Measurements from ENCODE around the gene ZNF439.
A peak's percentile ranks its signal among the peaks of the same experiment; 100 is the strongest.
"Not testable (repeated sequence)": the region's sequence is repeated elsewhere in the genome, so short reads cannot be mapped to it uniquely, and the experiment has no call there.

Gene ZNF439

GRCh38 chr19:11848594-11849469, at the start of gene ZNF439:
TSS of gene ZNF439 (plus strand) at chr19:11848726. CDS start at chr19:11848868, 142 bp downstream.
- no peak for FAIRE-seq

GRCh38 chr19:11806354-11807098, 42.0 kb upstream of the ZNF439 start:
- no peak for FAIRE-seq

GRCh38 chr19:11807099-11807380, 41.5 kb upstream of the ZNF439 start:
- no peak for FAIRE-seq

DNA sequence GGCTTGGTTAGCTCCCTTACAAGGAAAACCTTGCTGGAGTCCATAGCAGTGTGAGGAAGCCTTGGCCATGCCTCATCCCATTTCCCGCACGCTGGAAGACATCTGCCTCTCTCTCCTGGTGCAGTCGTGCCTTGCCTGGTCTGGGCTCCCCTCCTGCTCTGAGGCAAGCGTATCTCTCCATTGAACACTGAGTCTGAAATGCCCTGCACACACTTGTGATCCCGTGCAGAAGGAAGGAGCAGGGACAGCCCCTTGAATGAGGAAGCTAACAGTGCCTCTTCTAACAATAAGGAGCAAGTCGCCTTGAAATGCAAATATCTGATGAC, 34.9 kb upstream of the ZNF439 start:
- FAIRE-seq, result no peak

GRCh38 chr19:11814029-11814699, 34.4 kb upstream of the ZNF439 start, which contains the start of gene ZNF440:
TSS of gene ZNF440 (plus strand) at chr19:11814273. CDS start at chr19:11814448, 175 bp downstream.
- peak; percentile 68 for FAIRE-seq

DNA sequence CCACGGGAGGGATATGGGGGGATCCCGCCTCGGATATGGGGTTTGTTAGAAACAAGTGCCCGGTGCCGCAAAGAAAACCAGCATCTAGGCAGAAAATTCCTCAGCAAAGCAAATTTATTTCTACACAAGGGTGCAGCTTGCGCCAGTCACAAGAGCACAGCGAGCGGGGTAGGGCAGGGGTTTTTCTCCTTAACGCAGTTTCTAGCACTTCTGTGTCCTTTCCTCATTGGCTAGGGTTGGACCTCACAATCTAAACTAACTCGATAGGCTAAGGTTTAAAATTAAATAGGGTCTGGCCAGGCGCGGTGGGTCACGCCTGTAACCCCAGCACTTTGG, 33.9 kb upstream of the ZNF439 start:
- no peak for FAIRE-seq

DNA sequence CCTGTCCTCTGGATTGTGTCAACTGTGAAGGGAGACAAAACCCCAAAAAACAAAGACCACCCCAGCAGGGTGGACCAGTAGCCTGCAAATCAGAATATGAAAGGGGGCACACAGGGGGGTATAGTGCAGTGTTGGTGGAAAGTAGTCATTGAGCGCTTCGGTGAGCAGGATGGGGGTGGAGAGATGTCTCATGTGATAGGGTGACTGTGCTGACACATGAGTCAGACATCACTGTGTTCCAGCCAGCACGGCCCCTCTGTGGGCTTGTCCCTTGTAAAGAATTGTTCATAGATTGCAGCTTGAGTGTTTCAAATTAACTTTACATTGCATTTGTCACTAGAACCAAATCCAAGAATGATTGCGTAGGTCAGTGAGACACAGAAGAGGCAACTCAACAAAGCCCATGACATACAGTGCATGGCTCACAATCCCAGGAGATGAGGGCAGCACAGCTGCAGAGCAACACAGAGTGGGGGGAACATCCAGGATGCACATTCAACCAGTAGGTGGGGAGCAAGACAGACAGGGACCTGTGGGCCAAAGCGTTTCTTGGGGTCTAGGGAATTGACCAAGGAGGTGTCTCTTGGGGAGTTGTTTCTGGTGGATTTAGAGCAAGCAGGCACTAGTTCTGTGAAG, 26.9 kb upstream of the ZNF439 start:
- FAIRE-seq, result no peak

DNA sequence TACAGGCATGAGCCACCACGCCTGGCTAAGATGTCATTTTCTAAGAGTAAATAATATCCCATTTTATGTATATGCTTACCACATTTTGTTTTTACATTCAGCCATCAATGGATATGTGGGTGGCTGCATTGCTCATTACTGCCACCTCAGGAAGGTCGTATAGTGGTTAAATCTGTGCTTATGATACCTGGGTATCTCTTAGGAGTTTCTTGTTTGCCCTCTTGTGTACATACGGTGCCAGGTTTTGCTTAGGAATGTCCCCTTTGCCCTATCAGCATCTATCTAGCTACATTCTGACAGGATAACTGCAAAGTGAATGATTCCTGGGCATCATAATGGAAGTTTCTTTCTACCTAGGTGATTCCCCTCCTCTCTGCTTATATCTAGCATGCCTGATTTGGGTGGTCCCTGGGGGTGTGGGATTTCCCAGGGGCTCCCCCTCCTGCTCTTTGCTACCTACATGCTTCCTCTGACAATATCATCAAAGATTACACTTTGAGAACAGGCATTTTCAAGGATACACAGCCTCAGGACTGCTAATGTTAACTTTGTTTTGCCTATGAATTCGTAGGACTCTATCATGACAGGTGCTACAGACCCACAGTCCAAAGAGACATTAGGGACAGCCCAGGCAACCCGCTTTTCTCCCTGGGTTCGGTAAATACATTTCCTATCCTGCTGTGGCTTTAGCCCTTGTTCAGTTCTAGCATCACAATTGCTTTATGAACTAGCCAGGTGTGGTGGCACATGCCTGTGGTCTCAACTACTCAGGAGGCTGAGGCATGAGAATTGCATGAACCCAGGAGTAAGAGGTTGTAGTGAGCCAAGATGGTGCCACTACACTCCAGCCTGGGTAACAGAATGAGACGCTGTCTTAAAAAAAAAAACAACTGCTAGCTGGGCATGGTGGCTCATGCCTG, 19.3 kb upstream of the ZNF439 start:
- FAIRE-seq, result not testable (repeated sequence)

DNA sequence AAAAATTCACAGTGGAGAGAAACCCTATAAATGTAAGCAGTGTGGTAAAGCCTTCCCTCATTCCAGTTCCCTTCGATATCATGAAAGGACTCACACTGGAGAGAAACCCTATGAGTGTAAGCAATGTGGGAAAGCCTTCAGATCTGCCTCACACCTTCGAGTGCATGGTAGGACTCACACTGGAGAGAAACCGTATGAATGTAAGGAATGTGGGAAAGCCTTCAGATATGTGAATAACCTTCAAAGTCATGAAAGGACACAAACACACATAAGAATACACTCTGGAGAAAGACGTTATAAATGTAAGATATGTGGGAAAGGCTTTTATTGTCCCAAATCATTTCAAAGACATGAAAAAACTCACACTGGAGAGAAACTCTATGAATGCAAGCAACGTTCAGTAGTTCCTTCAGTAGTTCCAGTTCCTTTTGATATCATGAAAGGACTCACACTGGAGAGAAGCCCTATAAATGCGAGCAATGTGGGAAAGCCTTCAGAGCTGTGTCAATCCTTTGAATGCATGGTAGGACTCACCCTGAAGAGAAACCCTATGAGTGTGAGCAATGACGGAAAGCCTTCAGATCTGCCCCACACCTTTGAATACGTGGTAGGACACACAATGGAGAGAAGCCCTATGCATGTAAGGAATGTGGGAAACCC, 16.1 kb upstream of the ZNF439 start:
- no peak for FAIRE-seq

DNA sequence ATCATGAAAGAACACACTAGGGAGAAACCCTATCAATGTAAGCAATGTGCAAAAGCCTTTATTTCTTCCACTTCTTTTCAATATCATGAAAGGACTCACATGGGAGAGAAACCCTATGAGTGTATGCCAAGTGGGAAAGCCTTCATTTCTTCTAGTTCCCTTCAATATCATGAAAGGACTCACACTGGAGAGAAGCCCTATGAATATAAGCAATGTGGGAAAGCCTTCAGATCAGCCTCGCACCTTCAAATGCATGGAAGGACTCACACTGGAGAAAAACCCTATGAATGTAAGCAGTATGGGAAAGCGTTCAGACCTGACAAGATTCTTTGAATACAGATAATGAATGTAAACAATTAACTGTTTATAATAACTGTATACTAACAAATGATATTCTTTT, 15.0 kb upstream of the ZNF439 start:
- no peak for FAIRE-seq

GRCh38 chr19:11835626-11836066, 12.9 kb upstream of the ZNF439 start:
- FAIRE-seq, result not testable (repeated sequence)

DNA sequence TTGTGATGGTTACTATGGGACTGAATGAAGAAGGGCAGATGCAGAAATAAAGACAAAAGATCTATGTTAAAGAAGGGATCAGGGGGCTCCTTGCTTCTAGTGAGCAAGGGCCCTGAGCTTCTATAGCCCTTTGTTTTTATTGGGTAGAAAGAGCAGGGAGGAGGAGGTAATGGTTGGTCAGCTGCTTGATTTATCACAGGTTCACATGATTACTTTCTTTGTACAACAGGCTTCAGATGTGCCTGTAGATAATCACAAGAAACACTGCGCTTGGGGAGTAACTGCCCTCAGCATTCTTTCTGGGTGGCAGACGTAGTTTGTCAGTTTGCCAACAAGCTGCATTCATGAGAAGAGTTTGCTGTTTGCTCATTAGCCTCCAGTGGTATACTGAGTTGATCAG, 4.8 kb upstream of the ZNF439 start:
- FAIRE-seq, result no peak

DNA sequence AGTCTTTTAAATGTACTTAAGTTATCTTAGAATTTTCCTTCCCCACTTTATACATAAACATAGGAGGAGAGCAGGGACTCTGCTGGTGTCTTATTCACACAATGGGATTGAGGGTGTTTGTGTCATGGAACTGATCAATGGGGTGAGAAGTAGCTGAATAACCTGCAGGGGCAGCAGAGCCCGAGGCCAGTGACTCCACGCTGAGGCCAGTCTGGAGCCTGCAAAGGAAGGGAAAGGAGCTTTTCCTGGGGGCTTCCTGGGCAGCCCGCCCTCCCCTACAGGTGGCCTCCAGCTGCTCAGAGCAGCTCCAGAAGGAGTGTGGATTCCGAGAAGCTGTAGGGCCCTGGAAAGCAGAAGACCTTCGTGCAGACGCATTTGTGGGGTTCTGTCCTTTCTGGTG, 911 bp upstream of the ZNF439 start:
- FAIRE-seq, result not testable (repeated sequence)

GRCh38 chr19:11848200-11848593, 329 bp upstream of the ZNF439 start:
- no peak for FAIRE-seq

DNA sequence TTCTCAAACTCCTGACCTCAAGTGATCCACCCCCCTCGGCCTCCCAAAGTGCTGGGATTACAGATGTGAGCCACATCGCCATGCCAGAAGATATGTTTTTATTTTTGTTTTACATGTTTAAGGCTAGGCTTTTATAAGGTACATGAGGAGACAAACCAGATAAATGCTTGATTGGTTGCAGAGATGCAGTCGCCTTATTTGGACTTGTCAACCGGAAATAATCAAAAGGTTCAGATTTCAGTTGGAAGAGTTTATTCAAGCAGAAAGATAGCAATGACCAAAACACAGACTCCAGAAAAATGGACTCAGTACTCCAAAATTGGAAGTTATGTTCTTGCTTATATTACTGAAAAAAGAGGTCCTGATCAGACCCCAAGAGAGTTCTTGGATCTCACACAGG, 1.8 kb downstream of the ZNF439 start:
- FAIRE-seq, result not testable (repeated sequence)

DNA sequence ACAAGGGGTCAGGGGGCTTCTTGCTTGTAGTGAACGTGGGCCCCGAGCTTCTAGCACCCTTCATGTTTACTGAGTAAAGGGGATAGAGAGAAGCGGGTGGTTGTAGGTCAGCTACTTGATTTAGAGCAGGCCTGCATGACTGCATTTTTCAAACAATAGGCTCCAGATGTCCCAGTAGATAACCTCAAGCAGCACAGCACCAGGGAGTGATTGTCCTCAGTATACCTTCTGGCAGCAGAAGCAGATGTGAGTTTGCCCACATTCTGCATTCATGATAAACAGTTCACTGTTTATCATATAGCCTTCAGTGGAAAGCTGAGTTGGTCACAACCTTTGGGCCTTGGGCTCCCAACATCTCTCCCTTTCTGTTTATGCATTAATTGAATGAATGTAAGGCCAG, 4.8 kb downstream of the ZNF439 start:
- no peak for FAIRE-seq

GRCh38 chr19:11856596-11857250, 8.2 kb downstream of the ZNF439 start:
- no peak for FAIRE-seq

GRCh38 chr19:11860721-11861120, 12.2 kb downstream of the ZNF439 start:
- no peak for FAIRE-seq

- no peak for FAIRE-seq
Observed at GRCh38 chr19:11861301-11861700, 12.8 kb downstream of the ZNF439 start.

DNA sequence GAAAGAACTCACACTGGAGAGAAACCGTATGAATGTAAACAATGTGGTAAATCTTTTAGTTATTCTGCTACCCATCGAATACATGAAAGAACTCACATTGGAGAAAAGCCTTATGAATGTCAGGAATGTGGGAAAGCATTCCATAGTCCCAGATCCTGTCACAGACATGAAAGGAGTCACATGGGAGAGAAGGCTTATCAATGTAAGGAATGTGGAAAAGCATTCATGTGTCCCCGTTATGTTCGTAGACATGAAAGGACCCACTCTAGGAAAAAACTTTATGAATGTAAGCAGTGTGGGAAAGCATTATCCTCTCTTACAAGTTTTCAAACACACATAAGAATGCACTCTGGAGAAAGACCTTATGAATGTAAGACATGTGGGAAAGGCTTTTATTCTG, 19.2 kb downstream of the ZNF439 start:
- not testable (repeated sequence) for FAIRE-seq

DNA sequence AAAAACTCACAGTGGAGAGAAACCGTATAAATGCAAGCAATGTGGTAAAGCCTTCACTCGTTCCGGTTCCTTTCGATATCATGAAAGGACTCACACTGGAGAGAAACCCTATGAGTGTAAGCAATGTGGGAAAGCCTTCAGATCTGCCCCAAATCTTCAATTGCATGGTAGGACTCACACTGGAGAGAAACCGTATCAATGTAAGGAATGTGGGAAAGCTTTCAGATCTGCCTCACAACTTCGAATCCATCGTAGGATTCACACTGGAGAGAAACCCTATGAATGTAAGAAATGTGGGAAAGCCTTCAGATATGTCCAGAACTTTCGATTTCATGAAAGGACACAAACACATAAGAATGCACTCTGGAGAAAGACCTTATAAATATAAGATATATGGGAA, 19.7 kb downstream of the ZNF439 start:
- FAIRE-seq, result no peak

Data from A204.1 (cell line).